H4 (cell line): Measurements from ENCODE around the gene CAMK2G. TPM values are rescaled to one million over a fixed set of nuclear protein-coding genes. Genes with fewer than 3 reads are reported as not detected.
A peak's percentile ranks its signal among the peaks of the same experiment; 100 is the strongest.
"Not testable (repeated sequence)": the region's sequence is repeated elsewhere in the genome, so short reads cannot be mapped to it uniquely, and the experiment has no call there.

Source experiments
- DNase-seq: peaks from one replicate; pipeline ENCODE4 v3.0.0-alpha.2; 2015; ENCODE audit warnings: low spot score
- total RNA-seq: library from RNA; depleted of rRNA; stranded (reverse); fragments of >200 nt; shearing (Covaris generic); gene quantifications from 2 replicates; pipeline ENCODE4 v1.2.3, GENCODE V29; 2014; rRNA removed

Gene CAMK2G
- 24.1 and 27.4 TPM in 2 replicates for total RNA-seq

DNA sequence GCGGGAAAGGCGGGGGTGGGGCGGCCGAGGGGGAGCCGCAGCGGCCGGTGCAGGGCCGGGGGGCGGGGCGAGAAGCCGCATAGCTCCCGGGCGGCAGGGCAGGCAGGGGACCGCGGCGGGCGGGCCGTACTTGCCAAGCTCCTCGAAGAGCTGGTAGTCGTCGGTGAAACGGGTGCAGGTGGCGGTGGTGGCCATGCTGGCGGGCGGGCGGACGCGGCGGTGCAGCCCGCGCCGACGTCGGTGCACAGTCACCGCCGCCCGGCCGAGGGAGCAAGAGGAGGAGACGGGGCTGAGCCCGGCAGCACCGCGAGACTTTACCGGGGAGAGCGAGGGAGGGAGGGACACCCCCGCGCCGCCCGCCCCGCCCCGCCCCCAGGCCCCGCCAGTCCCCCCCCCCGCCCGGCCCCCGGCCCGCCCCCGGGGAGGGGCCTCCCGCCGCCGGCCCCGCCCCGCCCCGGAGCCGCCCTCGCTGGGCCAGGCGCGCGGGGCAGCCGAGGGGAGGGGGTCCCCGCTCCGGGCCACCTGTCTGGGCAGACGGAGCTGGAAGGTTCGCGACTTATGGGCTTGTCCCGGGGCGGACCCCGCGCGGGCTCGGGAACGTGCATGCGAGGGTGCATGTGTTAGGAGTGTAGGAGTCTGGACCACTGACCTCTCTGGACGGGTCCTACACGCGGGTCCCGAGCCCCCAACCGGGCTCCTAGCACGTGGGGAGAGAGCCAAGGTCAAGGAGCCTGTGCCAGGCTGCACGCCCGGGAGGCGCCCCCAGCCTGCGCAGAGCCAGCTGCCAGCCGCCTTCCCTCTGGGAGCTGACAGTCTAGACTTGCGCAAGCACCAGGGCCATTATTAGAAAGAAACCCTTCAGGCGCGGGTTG is at the start of gene CAMK2G:
CAMK2G (minus strand) TSS at position 289 of the 872 bp plus-strand sequence; CDS start at position 195, 94 bp downstream.
- DNase-seq = peak; percentile 82

DNA sequence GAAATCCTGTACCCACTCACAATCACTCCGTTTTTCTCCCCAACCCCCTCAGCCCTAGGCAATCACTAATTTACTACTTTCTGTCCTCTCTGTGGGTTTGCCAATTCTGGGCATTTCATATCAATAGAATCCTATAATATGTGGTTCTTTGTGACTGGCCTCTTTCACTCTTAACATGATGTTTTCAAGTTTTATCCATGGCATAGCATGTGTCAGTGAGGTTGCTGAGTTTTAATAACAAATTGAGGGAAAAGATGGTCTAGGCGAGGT is 48.4 kb upstream of the CAMK2G start:
- DNase-seq = no peak

DNA sequence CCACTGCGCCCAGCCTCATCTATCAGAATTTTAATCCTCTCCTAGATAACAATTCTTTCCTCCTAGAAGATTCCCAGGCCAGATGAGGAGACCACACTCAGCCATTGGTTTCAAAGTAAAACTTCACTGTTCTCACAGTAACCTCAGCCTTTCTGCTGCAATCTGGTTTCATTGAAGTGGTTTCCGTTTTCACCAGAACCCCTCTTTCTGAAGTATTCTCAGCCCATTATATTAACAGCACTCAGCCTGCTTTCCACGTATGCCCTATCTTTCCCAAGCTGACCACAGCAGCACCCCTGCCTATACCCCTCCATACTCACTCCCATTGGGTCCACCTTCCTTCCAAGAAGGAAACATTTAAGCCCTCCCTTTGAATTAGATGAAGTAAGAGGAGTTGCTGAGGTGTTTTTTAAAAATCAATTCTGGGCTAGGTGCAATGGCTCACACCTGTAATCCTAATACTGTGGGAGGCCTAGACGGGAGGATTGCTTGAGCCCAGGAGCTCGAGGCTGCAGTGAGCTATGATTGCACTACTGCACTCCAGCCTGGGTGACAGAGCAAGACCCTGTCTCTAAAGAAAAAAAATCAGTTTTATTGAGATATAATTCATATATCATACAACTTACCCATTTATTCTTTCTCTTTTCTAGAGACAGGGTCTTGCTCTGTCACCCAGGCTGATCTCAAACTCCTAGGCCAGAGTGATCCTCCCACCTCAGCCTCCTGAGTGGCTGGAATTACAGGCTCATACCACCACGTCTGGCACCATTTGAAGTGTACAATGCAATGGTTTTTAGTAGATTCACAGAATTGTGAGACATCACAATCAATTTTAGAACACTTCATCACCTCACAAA is 47.9 kb upstream of the CAMK2G start:
- DNase-seq = no peak

DNA sequence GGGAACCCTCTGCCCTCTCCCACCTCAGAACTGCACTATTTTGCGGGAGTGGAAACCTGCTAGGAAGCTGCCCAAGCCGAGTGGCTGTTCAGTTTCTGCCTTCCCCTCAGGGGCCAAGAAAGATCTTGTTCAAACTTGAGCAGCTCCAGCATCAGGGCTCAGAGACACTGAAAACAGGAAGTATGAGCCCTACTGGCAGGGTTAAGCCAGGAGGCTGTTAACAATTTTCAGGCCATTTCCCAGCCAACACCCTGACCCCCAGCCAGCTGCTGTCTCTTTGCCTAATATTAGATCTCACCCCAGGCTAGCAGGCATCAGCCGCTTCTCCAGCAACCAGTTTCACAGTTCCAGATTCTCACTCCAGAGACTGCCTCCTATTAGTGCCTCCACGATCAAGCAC is 45.7 kb upstream of the CAMK2G start:
- DNase-seq = no peak

DNA sequence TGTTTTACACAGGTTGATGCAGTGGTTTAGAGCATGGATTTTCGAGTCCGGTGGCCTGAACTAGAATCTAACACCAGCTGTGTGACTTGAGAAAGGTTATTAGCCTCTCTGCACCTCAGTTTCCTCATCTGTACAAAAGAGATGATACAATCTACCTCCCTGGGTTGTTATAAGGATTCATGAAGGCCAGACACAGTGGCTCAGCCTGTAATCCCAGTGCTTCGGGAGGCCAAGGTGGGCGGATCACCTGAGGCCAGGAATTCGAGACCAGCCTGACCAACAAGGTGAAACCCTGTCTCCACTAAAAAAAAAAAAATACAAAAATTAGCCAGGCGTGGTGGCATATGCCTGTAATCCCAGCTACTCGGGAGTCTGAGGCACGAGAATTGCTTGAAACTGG is 45.1 kb upstream of the CAMK2G start:
- not testable (repeated sequence) for DNase-seq

DNA sequence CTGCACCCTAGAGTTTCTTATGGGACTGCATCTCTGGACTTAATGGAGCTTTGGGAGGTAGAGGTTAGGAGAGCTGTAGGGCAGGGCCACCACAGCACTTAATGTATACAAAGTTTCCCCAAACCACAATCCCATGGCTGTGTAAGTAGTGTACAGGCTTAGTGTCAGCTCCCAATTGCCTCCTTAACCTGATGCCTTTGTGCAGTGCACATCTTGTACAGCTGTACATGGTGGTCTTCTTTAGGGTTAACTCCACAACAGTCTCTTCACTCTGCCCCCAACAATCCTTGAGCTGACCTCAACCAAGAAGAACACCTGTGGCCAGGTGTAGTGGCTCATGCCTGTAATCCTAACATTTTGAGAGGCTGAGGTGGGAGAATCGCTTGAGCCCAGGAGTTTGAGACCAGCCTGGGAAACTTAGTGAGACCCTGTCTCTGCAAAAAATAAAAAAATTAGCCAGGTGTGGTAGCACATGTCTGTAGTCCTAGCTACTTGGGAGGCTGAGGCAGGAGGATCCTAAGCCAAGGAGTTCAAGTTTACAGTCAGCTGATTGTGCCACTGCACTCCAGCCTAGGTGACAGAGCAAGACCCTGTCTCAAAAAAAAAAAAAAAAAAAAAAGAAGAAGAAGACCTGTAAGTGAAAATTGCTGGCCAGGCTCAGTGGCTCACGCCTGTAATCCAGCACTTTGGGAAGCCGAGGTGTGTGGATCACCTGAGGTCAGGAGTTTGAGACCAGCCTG is 43.4 kb upstream of the CAMK2G start:
- no peak for DNase-seq

DNA sequence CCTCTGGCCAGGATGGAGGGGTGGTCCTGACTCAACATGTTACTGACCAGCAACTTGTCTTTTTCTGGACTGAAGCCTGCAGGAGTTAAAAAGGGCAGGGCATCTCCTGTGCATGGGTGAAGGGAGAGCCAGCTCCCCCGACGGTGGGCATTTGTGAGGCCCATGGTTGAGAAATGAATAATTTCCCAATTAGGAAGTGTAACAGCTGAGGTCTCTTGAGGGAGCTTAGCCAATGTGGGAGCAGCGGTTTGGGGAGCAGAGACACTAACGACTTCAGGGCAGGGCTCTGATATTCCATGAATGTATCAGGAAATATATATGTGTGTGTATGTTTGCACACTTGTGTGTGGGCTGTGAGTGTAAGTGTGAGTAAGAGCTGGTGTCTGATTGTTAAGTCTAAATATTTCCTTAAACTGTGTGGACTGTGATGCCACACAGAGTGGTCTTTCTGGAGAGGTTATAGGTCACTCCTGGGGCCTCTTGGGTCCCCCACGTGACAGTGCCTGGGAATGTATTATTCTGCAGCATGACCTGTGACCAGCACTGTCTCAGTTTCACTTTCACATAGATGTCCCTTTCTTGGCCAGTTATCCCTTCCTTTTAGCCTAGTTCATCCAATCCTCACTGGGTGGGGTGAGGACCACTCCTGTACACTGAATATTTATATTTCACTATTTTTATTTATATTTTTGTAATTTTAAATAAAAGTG is 42.6 kb upstream of the CAMK2G start:
- DNase-seq = no peak

DNA sequence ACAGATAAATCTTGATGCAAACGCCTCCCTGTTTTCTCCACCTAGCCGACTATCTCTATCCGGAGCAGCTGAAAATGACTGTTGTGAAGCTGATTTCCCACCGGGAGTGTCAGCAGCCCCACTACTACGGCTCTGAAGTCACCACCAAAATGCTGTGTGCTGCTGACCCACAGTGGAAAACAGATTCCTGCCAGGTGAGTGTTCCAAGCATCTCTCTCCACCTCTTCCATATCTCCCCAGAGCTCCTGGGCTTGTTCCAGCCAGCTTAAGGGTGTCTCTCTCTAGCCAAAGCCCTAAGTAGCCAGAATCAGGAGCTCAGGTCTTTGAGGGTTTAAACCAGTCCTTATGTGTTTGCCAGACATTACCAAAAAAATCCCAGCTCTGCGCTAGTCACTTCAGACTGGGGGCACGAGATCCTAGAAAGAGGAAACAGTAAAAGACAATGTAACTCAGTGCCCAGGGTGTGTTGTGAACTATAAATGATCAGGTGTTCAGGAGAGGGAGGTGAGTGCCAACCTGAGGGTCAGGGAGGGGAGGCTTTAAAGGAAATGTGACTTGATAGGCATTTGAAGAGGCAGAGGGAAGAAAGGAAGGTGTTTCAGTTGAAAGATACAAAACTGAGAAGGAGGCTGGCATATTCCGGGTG is 41.0 kb upstream of the CAMK2G start:
- no peak for DNase-seq

DNA sequence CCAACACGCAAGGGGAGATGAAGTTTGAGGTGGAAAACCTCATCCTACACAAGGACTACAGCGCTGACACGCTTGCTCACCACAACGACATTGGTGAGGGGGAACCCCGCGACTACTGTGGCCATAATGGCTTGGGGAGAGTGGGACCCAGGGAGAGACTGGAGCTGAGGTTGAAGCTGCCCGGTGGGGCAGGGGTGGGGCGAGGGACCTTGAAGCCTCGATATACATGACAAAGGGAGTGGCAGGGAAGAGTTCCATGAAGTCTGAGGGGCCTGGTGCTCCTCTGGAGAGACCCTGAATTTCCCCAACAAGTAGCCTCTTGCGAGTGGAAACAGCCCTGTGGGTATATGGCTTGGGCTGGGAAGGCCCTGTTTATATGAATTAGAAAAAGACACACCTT is 39.7 kb upstream of the CAMK2G start:
- no peak for DNase-seq

DNA sequence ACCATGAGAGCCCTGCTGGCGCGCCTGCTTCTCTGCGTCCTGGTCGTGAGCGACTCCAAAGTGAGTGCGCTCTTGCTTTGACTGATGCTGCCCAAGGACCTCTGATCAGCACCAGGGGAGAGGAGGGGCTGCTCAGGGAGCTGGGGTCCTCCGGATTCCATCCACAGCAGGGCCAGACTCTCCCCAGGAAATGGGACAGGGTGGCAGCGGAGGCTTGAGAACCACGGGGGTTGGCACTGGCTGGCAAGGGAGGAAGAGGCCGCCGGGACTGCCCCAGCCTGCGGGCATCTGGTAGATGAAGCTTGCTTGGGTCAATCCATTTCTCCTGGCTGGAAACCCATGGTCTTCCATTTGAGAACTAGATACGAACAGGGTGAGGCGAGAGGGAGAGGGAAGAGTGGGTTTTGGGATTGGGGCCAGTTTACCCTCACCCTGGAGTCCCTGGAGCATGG is 37.2 kb upstream of the CAMK2G start:
- DNase-seq = no peak

DNA sequence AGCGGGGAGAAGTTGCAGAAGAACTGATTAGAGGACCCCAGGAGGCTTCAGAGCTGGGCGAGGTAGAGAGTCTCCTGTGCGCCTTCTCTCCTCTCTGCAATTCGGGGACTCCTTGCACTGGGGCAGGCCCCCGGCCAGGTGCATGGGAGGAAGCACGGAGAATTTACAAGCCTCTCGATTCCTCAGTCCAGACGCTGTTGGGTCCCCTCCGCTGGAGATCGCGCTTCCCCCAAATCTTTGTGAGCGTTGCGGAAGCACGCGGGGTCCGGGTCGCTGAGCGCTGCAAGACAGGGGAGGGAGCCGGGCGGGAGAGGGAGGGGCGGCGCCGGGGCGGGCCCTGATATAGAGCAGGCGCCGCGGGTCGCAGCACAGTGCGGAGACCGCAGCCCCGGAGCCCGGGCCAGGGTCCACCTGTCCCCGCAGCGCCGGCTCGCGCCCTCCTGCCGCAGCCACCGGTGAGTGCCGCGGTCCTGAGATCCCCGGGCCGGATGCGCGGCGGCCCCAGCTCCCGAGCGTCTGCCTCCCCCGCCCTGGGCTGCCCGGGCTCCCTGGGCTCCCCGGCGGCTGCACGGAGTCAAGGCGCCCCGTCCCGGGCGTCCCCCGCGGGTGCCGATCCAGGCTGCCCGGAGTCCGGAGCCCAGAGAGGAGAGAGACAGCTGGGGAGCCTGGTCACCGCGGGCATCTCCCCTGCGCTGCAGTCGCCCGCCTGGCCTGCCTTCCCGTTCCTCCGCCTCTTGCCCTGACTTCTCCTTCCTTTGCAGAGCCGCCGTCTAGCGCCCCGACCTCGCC is 36.6 kb upstream of the CAMK2G start, which contains the start of gene PLAU:
PLAU (plus strand) TSS at position 369 of the 789 bp plus-strand sequence. CDS start 424 bp downstream, outside the sequence.
- DNase-seq = no peak

DNA sequence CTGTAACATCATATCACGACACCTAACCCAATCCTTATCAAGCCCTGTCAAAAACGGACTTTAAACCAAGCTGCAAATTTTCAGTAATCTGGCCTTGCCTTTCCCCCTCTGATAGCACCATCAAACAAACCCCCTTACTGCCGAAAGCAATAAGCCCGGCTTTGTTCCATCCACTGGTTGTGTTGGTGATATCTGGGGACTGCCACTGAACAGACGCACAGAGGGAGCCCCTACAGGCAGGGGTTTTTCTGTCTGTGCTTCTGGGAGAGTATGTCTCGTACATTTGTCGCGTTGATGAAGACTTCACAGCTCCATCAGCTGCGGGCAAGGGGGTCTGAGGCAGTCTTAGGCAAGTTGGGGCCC is 36.0 kb upstream of the CAMK2G start:
- DNase-seq = no peak

DNA sequence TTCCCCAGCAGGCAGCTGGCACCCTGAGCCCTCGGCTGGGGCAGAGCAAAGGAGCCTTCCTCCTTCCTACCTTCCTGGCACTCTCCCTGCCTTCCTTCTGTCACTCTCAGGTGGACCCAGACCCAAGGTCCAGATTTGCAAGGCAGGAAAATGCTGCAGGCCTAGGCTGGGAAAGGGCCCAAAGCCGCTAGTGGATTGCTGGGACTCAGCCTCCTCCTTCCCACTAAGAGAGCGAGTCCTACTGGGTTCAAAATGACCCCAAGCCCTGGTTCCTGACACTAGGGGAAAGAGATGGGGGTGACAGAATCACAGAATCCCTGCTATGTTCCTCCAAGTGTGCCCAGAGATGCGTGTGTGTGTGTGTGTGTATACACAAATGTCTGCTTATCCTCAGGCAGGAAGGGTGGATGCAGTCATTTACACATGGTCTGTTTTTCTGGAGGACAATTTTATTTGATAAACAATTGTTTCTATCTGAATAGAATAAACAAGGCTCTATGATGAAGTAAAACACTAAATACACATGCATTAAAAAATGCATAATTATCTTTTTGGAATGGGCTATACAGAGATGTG is 35.3 kb upstream of the CAMK2G start:
- DNase-seq = no peak

DNA sequence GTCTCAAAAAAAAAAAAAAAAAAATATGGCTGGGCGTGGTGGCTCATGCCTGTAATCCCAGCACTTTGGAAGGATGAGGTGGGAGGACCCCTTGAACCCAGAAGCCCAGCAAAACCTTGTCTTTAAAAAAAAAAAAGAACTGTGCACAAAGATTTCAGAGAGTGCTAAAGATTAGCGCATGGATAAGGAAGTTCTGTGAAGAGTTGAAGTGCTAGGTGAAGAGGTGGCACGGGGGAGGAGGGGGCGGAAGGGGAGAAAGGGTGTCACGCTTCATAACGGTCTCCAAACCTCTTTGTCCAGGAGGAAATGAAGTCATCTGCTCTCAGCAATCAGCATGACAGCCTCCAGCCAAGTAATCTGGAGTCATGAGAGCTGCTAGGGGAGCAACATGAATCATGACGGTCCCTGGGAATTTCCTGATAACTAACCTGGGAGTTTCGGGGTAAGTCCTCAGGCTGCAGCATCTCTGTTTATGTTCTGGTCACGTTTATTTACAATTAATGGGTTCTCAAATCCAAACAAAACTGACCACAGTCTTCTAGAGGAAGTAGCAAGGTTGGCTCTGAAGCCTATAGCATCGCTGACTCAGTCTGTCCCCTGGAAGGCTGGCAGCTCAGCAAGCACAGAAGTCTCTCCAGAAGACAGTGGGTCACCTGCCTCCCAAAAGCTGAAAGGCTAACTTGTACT is 34.6 kb upstream of the CAMK2G start:
- peak; percentile 99 for DNase-seq

DNA sequence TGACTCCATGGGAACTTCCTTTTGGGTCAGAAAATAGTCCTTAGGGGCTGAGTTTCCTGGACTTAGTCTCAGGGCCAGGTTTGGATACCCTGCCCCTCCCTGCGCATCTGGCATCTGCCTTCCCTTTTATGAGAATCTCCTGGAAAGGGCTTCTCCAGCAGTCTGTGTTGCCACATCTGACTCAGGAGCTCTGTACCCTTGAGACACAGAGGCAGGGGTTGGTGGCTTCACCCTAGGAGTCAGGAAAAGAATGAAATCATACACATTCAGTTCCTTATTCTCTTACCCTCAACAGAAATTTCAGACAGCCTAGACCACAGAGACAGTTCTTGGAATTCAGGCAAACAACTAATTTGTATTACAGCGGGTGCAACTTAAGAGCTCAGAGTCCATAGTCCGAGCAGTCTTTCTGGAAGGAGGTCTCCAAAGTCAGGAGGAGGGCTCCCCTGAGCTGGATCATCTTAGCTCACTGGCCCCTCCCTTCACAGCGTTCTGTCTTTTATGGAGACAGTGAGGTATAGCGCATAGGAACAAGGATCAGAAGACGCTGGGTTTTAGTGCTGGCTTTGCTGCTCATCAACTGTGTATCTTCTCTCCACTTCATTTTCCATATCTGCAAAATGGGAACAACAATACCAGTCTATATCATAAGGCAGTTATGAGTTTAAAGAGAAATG is 33.6 kb upstream of the CAMK2G start:
- peak; percentile 75 for DNase-seq

DNA sequence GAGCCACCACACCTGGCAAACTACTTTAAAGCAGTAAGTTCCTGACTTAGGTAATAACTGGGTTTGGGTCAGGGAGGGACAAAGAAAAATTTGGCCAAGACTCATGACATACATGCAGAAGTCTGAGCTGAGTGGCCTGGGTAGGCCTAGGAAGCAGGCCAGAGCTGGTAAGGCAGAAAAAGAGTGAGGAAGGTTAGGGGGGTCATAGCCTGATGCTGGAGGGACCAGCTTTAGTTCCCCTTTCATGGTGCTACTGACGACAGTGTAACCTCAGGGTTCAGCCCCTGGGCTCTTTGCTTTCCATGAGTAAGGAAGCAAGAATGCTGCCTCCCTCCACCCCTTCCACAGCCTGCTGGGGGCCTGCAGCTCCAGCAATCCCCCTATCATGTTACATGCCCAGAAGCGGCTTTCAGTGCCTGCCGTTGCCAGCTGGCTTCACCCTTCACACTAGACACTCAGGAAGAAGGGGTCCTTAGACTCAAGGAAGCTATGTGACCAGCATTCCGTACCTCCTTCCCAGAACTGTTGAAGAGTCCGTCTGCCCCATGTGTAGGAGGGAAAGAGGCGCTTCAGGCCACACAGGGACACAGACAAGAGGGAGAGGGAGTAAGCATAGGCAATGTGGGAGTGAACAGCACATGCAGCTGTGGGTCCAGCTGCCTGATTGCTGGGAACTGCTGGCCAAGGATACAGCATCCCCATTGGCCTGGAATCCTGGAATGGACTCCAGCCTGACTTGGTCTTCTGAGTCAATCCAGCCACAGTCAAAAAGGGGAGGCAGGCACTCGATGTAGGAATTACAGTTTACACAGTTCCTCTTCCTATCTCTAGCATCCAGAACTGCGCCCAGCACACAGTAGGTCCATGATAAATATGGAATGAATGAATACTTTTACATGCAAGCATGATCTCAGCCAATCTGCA is 32.4 kb upstream of the CAMK2G start:
- DNase-seq = peak; percentile 97

DNA sequence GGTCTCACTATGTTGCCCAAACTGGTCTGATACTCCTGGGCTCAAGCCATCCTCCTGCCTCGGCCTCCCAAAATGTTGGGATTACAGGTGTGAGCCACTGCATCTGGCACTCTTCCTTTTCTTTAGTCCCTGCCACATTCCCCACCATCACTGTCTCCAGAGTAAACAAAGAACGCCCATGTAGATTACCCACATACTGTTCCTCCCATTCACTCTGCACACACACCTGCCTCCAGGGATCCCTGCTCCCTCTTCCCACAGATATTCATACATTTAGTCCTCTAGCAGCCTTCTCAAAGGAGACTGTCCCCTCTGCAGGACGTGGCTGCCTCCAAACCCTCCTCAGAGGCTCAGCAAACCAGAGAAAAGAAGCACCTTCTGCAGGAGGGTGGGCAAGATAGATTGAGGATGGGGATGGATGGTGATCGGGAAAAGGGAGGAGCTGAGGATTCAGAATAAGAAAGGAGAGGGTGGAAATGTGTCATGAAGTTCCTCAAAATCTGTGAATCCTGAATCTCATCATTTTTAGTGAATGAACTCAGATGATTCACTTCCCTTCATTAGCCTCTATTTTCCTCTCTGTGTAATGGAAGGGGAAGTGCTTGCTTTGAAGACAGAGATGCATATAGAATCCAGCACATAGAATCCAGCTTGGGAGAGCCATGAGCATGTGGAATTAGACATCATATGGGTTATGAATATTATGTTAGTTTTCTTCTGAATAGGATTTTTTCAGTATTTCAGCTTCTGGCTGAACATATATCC is 31.1 kb upstream of the CAMK2G start:
- no peak for DNase-seq
